ENCODE measurements around the gene SLAMF7.
"Not testable (repeated sequence)": the region's sequence is repeated elsewhere in the genome, so short reads cannot be mapped to it uniquely, and the experiment has no call there.

The SLAMF7 gene, protein sequence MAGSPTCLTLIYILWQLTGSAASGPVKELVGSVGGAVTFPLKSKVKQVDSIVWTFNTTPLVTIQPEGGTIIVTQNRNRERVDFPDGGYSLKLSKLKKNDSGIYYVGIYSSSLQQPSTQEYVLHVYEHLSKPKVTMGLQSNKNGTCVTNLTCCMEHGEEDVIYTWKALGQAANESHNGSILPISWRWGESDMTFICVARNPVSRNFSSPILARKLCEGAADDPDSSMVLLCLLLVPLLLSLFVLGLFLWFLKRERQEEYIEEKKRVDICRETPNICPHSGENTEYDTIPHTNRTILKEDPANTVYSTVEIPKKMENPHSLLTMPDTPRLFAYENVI

DNA sequence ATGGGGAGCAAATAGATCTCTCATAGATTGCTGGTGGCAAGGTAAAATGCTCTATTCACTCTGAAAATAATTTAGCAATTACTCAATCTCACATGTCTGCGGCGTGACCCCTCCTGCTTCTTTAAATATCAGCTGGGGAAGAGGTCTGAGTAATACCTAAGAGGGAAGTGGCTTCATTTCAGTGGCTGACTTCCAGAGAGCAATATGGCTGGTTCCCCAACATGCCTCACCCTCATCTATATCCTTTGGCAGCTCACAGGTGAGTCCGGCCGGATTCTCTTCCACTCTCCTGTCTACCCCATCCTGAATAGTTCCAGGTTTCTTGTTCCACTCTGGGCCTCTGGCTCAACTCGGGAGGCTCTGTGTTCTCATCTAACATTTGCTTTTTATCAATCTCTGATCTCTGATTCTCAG lies at the start of gene SLAMF7:
TSS of gene SLAMF7 (plus strand) at position 150 of the 414 bp plus-strand sequence. CDS start at position 205, 55 bp downstream.
- peak; percentile 42 for DNase-seq

DNA sequence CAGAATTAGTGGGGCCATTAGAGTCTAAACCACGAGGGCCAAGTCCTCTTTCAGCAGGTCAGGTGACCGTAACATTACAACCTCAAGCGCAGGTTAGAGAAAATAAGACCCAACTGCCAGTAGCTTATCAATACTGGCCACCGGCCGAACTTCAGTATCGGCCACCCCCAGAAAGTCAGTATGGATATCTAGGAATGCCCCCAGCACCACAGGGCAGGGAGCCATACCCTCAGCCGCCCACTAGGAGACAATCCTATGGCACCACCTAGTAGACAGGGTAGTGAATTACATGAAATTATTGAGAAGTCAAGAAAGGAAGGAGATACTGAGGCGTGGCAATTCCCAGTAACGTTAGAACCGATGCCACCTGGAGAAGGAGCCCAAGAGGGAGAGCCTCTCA lies 46.7 kb upstream of the SLAMF7 start:
- DNase-seq = peak; percentile 39

DNA sequence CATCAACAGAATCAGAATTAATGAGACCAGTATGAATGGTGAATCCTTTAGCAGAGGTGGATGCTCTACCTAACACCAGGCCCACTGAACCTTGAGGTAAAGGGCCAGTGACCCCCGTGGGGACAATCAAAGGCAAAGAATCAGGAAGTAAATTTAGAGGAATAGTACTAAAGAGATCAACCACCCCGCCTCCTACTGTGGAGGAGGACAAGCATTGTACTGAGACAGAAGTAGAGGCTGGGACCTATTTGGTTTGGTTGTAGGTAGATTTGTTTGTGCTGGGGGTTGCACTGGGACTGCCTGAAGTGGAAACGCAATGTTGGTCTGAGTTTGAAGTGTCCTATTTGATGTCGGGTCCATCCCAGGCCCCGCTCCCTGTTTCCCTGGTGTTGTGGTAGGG lies 36.9 kb upstream of the SLAMF7 start:
- no peak for DNase-seq

DNA sequence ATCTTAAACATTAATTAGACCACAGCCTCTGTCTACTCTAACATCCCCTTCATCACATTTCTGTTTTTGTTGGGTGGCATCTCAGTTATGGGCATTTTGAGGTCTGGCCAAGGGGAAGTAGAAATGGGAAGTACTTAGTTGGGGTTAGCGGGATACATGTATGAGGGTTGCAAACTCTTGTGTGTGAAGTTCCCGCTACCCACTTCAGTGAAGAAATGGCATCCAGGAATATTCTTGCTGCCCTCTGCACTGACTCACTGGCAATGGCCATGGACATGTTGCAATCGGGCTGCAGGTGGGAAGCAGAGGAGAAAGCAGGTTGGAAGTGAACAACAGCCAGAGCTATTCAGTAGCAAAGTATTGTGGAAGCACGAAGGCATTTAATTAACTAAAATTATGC lies 34.8 kb upstream of the SLAMF7 start:
- DNase-seq = no peak

DNA sequence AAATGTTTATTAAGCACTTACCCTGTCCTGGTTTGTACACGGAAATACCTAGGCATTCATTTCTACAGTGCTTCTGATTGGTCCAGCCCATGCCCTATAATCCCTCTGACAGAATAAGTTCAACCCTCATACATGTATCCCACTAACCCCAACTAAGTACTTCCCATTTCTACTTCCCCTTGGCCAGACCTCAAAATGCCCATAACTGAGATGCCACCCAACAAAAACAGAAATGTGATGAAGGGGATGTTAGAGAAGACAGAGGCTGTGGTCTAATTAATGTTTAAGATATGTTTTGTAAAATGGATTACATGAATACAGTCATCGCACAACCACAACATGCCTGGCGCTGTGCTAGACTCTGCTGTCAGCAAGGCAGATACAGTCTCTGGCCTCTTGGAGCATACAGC lies 33.8 kb upstream of the SLAMF7 start:
- DNase-seq = not testable (repeated sequence)

DNA sequence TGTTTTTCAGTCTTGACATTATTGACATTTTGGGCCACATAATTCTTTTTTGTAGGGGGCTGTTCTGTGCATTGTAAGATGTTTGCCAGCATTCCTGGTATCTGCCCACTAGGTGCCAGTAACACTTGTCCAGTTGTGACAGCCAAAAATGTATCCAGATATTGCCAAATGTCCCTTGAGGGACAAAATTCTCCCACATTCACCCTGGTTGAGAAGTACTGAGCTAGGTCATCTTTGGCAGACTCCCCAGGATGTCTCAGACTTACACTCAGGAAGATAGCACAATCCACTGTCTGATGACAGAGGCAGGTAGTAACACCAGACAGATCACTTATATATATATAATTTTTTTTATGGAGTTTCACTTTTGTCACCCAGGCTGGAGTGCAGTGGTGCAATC lies 33.3 kb upstream of the SLAMF7 start:
- no peak for DNase-seq

DNA sequence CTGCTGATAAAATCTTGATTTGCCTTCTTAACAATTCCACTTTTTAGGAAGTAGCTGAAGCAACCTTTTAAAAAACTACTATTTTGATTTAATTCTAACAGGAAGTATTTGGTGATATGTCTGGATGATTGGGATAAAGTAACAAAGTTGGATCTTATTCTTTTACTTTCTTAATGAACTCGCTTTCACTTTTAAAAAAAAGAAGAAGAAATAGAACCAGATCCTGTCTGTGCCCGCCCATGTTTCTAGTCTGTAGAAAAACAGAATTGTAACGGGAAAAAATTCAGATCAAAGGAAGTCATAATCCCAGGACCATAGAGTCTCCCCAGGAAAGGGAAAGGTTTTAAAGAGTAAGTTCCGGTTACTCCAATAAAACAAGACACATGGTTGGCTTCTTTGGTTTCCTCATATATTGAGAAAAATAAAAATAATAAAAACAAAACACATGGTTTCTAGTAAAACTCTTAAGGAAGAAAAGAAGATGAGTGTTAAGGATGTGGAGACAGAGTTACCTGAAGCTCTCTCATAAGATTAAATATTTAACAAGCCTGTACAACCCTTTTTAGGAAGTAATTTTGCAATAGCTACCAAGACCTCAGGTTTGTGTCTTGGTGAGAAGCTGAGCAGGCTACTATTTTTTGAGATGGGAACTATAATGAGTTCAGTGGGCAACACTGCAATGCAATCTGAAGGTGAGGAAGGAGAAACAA lies 32.4 kb upstream of the SLAMF7 start:
- no peak for DNase-seq

DNA sequence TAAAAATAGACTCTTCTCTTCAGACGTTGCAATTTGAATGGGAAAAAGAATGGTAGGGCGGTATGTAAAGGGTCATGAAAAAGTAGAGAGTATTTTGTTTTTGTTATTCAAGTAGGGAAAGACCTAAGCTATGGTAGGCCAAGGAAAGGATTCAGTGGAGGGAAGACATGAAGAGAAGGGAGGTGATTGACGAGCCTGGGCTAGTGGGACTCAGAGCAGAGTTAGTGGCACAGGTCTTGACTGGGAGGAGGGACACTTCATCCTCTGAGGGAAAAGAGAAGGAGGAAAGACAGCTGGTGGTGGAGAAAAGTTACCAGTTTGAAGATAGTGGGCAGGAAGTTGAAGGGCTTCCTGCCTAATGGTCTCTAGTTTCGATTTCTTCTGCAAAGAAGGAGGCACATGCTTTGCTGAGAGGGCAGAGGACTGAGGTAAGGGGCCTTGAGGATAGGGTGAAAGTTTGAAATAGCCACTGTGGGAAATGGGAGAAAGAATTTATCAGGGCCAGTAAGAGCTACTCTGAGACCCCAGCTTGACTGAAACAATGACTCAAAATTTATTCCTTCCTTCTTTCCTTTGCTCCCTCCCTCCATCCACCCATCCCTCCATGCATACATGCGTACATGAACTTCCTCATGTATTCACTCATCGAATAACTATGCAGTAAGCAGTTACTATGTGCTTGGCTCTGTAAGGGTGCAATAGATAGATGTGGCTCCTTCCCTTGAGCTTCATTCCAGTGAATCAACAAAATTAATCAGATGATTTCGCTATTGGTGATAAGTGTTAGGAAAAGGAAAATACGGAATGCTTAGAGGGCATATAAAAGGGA lies 31.6 kb upstream of the SLAMF7 start:
- no peak for DNase-seq

DNA sequence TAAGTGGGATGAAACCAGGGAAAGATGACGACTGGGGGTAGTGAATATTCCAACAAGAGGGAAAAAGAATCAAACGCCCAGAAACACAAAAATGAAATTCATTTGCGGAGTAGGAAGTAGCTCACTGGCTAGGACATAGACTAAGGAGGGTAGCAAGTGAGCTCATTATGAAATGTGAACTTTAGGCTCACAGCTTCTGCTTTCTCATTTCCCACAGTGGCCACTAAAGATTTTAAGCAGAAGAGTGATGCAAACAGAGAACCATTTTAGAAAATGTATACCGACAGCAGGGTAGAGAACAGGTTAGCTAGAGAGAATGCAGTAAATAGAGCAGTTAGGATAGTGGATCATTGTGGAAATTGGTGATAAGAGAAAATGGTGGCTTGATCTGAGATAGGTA lies 30.9 kb upstream of the SLAMF7 start:
- no peak for DNase-seq

DNA sequence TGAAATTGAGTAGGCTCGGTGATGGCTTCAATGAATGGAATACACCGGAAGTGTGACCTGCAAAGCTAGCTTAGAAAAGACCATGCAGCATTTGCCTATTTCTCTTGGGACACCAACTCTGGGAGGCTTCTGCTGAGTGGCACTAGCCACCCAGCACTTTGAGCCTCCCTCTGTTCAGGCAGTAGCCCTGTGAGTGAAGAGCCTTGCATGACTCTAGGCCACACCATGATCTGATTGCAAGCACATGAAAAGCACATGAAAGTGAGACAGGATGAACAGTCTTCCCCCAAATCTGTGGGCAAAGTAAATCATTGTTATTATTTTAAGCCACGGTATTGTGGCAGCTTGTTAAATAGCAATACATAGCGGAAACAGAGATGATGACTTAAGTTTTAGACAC lies 30.2 kb upstream of the SLAMF7 start:
- DNase-seq = no peak

DNA sequence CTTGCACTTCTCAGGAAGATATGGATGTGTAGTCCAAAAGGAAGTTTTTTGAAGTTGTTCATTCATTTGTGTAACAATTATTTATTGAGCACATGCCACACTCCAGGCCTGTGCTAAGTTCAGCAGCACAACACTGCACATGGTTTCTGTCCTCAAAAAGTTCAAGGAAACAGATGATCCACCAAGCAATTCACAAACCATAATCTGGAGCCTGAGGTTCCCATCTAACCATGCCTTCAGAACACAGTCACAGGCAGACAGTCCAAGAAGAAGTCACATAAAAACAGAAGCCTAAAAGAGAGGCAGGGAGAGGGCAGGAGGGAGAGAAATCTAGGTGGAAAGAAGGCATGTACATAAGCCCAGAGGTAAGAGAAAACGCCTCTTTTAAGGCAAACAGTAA lies 29.3 kb upstream of the SLAMF7 start:
- no peak for DNase-seq

DNA sequence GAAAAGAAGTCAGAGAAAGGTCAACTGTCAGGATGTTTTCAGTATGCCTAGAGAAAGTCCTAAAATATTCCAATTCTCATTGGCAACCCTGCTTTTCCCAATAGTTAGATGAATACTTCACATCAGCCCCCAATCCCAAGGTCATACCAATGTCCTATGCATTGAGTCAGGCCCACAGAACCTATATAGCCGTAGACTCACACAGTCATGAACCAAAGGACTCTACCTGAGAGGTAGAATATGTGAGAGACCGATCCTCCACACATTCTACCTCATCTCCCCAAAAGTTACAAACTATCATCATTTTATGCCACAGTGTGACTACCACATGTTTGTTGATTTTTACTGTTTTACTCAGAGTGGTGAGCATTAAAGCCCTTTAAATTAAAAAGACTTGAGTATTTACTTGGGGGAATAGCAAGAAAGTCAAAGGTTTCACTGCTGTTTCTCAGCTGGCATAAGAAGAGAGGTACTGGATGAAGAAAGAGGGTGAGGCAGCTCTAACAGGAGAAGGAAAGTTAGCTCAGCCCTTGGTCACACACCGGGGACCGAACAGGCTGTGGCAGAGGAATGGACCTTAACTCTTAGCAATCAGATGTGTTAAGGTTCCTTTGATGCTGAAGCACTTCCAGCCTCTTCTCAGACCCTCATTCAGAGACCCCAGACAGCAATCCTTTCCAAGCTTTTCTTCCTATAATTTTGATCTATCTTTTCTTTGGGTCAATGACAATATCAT lies 28.4 kb upstream of the SLAMF7 start:
- DNase-seq = no peak

DNA sequence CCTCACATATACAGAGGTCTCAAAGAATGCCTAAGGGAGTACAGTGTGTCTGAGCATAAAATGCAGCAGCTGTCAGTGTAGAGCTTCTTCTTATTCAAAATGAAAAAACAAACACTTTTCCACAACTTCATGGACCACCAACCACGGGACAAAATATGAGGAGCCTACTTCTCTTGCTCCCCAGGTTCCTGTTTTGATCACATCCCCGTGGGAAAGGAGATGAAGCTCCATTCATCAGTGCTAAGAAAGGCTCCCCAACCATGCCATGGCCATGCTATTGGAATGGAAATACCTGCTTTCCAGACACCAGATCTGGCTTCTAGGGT lies 27.8 kb upstream of the SLAMF7 start:
- no peak for DNase-seq

DNA sequence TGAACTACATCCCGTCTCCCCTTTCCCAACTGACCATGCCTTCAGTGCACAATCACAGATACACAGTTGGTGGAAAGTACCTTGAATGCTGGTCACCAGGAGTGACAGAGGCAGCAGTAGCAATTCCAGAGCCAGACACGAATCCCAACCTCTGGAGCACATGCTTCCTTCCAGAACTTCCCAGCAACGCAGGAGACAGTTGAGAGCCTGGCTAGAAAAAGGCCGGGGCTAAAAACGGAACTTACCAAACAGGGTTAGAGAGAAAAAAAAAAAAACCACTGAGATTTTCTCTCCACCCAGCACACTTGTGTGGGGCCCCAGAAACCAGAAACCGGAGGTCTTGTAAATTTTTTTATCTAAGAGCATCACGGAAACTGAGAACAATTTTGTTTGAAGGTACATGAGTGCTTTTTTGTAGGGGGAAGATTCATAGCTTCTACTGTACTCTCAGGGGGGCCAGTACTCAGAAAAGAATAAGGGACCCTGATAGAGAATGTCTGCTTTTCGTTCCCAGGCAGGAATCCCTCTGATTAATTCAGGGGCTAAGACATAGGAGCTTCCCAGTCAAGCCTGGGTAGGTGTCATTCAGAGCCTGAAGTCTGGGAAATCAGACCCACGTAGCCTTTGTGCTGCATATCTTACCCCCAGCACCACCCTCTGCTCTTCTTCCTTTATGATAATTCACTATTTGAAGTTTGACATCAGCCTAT lies 27.3 kb upstream of the SLAMF7 start, which contains the start of gene CD48:
TSS of gene CD48 (minus strand) at position 221 of the 710 bp plus-strand sequence. CDS start at position 162, 59 bp downstream.
- no peak for DNase-seq

DNA sequence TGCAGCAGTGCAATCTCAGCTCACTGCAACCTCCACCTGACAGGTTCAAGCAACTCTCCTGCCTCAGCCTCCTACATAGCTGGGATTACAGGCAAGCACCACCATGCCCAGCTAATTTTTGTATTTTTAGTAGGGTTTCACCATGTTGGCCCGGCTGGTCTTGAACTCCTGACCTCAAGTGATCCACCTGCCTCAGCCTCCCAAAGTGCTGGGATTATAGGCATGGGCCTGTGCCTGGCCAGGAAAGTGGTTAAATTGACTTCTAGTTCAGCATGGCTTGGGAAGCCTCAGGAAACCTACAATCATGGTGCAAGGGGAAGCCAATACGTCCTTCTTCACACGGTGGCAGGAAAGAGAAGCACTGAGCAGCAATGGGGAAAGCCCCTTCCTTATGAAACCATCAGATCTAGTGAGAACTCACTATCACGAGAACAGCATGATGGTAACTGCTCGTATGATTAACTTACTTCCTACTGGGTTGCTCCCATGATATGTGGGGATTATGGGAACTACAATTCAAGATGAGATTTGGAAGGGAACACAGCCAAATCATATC lies 26.4 kb upstream of the SLAMF7 start:
- not testable (repeated sequence) for DNase-seq

DNA sequence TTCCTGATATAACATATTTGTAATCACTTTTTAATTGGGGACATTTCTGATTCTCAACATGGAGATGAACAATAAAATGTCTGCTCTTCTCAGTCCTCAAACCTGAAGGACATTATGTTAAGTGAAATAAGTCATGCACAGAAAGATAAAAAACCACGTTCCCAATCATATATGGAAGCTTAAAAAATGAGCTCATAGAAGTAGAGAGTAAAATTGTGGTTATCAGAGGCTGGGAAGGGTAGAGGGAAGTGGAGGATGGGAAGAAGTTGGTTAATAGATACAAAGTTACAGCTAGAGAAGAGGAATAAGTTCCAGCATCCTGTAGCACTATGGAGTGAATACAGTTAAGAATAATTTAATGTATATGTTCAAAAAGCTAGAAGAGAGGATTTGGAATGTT lies 25.9 kb upstream of the SLAMF7 start:
- no peak for DNase-seq

DNA sequence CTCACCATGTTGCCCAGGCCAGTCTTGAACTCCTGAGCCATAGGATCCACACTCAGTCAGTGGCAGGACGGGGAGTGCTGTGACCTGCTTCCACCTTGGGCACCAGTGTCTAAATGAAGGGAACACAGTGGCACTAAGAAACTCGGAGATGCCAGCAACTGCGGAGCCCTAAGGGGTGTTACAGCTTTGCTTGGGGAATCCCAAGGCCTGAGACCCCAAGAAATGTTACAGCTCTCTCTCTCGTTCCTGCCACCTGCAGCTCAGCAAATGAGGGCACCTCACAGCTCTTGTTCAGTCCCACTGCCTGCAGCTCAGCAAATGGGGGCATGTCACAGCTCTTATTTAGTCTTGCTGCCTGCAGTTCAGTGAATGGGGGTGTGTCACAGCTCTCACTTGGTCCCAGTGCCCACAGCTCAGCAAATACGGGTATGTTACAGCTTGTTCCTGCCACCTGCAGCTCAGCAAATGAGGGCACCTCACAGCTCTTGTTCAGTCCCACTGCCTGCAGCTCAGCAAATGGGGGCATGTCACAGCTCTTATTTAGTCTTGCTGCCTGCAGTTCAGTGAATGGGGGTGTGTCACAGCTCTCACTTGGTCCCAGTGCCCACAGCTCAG lies 24.9 kb upstream of the SLAMF7 start:
- DNase-seq = not testable (repeated sequence)

DNA sequence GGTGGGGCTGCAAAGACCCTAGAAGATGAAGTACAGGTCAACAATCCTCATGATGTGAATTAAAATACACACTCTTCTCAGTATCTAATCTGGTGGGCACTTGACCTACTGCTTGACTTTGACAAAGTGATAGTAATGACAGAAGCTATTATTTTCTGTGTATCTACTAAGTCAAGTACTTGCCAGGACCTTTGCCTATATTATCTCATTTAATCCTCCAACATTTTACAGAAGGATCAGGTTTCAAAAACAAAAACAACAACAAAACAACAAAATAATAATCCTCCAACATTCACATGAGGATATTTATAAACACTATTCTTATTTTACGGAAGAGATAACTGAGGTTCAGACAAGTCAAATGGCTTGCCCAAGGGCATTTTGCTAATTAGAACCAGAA lies 23.0 kb upstream of the SLAMF7 start:
- DNase-seq = no peak

DNA sequence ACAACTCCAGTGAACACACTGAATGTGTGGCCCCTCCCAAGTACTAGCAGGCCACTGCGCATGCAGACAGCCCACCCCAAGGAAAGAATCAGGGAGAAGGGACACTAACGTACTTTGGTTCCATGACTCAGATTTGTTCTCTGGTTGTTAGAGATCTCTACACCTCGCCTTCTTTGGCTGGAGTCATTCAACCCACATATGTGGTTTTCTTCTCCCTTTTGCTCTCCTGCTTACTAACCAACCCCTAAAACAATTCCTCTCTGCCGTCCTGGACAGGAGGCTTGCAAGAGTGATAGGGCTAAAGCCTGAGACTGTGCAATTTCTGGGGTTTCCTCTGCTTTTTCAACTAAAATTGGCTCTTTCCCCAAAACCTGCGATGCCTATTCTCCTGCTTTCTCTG lies 21.7 kb upstream of the SLAMF7 start:
- DNase-seq = no peak

DNA sequence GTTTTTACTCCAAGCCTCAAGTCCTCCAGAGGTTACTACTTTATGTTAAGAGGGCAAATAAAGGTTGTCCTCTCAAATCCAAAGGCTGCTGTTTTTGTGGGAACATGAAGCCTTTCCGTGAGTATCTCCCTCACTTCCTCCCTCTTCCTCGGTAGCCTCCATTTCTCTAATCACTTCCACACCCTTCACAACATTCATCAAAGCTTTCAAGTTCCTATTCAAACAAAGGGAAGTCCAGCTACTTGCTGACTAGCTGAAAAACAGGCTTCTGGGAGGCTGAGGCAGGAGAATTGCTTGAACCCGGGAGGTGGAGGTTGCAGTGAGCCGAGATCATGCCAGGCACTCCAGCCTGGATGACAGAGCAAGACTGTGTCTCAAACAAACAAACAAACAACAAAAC lies 20.8 kb upstream of the SLAMF7 start:
- DNase-seq = no peak

DNA sequence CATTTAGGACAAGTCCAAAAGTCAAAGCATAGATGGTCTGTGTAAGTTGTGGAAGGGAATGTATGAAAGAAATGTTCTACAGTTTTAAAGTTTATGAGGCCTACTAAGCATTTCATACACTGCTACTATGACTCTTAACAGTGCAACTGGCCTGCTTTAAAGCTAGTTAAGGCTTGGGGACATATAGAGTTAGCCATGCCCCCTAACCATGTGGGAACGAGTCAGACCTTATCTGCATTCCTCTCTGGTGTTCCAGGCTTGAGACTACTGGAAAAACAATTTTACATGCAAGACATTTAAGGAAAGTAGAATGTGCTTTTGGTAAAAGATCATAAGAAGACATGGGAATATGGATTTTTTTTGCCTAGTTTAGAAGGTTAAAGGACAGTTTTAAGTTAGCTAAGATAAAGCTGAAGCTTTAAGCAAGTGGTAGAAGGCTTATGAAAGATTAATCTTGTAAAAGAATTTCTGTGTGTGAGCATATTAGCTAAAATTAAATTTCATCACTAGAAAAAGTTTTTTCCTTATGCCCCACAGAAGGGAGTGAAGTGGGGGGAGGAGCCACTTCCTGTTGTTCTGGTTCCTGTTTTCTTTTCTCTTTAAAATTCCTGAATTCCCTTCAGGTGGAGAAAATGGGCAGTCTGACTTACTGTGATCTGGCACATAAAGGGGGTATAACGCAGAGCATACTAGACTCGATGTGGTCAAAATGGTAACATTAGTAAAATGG lies 18.5 kb upstream of the SLAMF7 start:
- no peak for DNase-seq

All from RPMI8226 (cell line).